ENCODE measurements around the gene FRAS1. TPM values are rescaled to one million over a fixed set of nuclear protein-coding genes. Genes with fewer than 3 reads are reported as not detected.
"Not testable (repeated sequence)": the region's sequence is repeated elsewhere in the genome, so short reads cannot be mapped to it uniquely, and the experiment has no call there.

The FRAS1 gene
- total and polyA plus RNA-seq, 12 donors, result 0.20 to 2.3 (median 0.84) TPM

- Histone ChIP-seq H3K9me3 (replicated peaks in 1 of 3) (no peaks in the 10 kb centered on the region), H3K4me3 (no peak overlapping the region), H3K36me3 (replicated peaks in 1 of 2) (no peaks in the 10 kb centered on the region), H3K27me3 (no peaks in the 10 kb centered on the region), H3K4me1 (replicated peaks in 1 of 2) (no peaks in the 10 kb centered on the region), H3K27ac (no peak overlapping the region)
- intact Hi-C loops (cut with DNase I), result no loop called here
- TF ChIP-seq POLR2A (IDR thresholded peaks at IDR 0.05) (no peak), CTCF (IDR thresholded peaks at IDR 0.05) (no peak)
- no peak for DNase-seq
- 79 to 84% (median 82%) methylated on average over 5 of the region's 5 CpGs for WGBS, 4 donors
Observed at GRCh38 chr4:78542373-78542772, 485.2 kb downstream of the FRAS1 start.

- Histone ChIP-seq H3K27me3 (no peaks in the 10 kb centered on the region), H3K27ac (no peak overlapping the region), H3K36me3 (replicated peaks in 1 of 2) (no peaks in the 10 kb centered on the region), H3K4me3 (no peak overlapping the region), H3K4me1 (replicated peaks in 1 of 2) (no peaks in the 10 kb centered on the region), H3K9me3 (replicated peaks in 1 of 3) (no peaks in the 10 kb centered on the region)
- intact Hi-C loops (cut with DNase I), result no loop called here
- no peak for TF ChIP-seq POLR2A (IDR thresholded peaks at IDR 0.05)
- TF ChIP-seq CTCF (IDR thresholded peaks at IDR 0.05), result no peak
- WGBS, 4 donors, result 61 to 96% (median 71%) methylated on average over 2 of the region's 2 CpGs
- no peak for DNase-seq
Observed at GRCh38 chr4:78543424-78544125, 486.5 kb downstream of the FRAS1 start.

DNA sequence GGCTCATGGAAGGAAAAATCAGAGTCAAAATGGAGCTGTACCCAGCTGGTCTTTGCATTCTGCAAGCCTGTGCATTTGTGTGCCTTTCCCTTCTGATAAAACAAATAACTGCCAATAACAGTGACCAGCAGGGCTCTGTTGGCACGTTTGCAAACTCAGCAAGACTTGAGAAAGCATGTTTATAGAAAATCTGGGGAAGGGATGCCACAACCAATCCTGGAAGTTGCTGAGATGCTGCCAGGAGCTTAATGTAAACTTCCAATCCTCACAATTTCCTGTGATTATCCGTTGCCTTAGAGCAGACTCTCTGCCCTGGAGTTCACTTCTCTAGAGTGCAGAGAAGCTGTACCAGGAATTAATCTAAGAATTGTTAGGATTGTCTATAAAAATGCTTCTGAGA, 487.6 kb downstream of the FRAS1 start:
- Histone ChIP-seq H3K27ac (no peak overlapping the region), H3K36me3 (replicated peaks in 1 of 2) (no peaks in the 10 kb centered on the region), H3K27me3 (peaks cover 3% of the 10 kb centered on the region), H3K9me3 (replicated peaks in 1 of 3) (no peaks in the 10 kb centered on the region), H3K4me1 (replicated peaks in 1 of 2) (no peaks in the 10 kb centered on the region), H3K4me3 (no peak overlapping the region)
- TF ChIP-seq POLR2A (IDR thresholded peaks at IDR 0.05) (no peak), CTCF (IDR thresholded peaks at IDR 0.05) (no peak)
- no peak for DNase-seq
- 53 to 64% (median 56%) methylated on average over 2 of the region's 2 CpGs for WGBS, 4 donors
- intact Hi-C loops (cut with DNase I), result no loop called here

DNA sequence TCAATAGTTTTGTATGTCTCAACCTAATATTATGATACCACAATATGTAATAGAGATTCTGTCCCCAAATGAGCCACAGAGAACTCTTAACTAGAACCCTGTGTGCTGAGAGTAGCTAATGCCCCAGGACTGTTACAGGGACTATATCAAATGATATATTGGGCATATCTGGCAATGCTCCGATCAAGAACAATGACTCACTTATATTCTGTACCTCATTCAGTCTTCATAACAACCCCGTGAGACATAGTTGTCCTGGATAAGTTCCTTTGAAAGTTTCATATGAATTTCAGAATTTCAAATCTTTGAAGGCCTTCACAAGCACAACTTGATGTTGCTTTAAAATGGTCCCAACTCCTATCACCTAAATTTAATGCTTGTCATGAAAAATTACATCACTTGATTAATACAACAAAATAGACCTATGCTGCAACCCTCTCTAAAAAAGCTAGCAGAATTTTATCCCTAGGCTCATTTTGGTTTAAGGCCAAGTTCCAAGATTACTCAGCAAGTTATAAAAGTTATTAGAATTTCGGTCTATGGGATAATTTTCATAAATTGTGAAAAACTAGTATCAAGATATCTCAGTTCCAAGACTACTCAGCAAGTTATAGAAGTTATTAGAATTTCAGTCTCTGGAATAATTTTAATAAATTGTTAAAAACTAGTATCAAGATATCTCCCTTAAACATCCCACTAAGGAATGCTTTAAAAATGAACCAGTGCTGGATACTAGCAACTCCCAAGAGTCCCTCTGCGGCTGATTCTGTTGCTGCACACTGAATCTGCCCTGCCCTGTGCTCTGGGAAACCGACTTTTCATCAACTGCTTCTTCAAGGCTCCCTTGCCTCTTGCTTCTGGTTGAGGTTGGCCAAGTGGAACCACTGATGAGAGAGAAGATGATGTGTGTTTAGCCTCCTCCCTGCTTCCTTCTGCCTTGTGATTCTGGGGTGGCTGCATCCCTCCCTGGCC, 488.4 kb downstream of the FRAS1 start:
- DNase-seq, result no peak
- no peaks in the 10 kb centered on the region for H3K4me1 ChIP-seq (replicated peaks in 1 of 2)
- 59 to 75% (median 65%) methylated on average over 5 of the region's 5 CpGs for WGBS, 4 donors
- H3K9me3 ChIP-seq (replicated peaks in 1 of 3), result no peaks in the 10 kb centered on the region
- H3K27ac ChIP-seq, result no peak overlapping the region
- peaks cover 8% of the 10 kb centered on the region for H3K27me3 ChIP-seq
- H3K36me3 ChIP-seq (replicated peaks in 1 of 2), result no peaks in the 10 kb centered on the region
- intact Hi-C loops (cut with DNase I), result no loop called here
- H3K4me3 ChIP-seq, result no peak overlapping the region
- TF ChIP-seq CTCF (IDR thresholded peaks at IDR 0.05) (no peak), POLR2A (IDR thresholded peaks at IDR 0.05) (no peak)

DNA sequence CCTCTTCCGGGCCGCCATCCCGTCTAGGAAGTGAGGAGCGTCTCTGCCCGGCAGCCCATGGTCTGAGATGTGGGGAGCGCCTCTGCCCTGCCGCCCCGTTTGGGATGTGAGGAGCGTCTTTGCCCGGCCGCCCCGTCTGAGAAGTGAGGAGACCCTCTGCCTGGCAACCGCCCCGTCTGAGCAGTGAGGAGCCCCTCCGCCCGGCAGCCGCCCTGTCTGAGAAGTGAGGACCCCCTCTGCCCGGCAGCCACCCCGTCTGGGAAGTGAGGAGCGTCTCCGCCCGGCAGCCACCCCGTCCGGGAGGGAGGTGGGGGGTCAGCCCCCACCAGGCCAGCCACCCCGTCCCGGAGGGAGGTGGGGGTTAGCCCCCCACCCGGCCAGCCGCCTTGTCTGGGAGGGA, 490.8 kb downstream of the FRAS1 start:
- H3K4me3 ChIP-seq; intact Hi-C loops (cut with DNase I); H3K27ac ChIP-seq; DNase-seq; H3K9me3 ChIP-seq (replicated peaks in 1 of 3); H3K36me3 ChIP-seq (replicated peaks in 1 of 2): not testable (repeated sequence)
- H3K27me3 ChIP-seq, result peaks cover 21% of the 10 kb centered on the region
- H3K4me1 ChIP-seq (replicated peaks in 1 of 2), result peaks cover 0 to 13% of the 10 kb centered on the region in 2 donors
- 70 to 92% (median 79%) methylated on average over 2 to 28 of the region's 28 CpGs for WGBS, 4 donors

- DNase-seq; intact Hi-C loops (cut with DNase I); H3K9me3 ChIP-seq (replicated peaks in 1 of 3); H3K4me3 ChIP-seq; H3K27ac ChIP-seq; H3K36me3 ChIP-seq (replicated peaks in 1 of 2): not testable (repeated sequence)
- Histone ChIP-seq H3K4me1 (replicated peaks in 1 of 2) (peaks cover 0 to 13% of the 10 kb centered on the region in 2 donors), H3K27me3 (peaks cover 21% of the 10 kb centered on the region)
- whole genome bisulfite sequencing, 4 donors, result 89 to 97% (median 90%) methylated on average over 2 to 3 of the region's 4 CpGs
Observed at GRCh38 chr4:78548889-78549288, 491.8 kb downstream of the FRAS1 start.
